Calu3 (cell line): Measurements from ENCODE around the gene LAMC3. TPM values are rescaled to one million over a fixed set of nuclear protein-coding genes. Genes with fewer than 3 reads are reported as not detected.
"Not testable (repeated sequence)": the region's sequence is repeated elsewhere in the genome, so short reads cannot be mapped to it uniquely, and the experiment has no call there.

ENCODE experiments used
- BruUV-seq: library from RNA; stranded (reverse); fragments of 400-500 nt; replicated peaks from 2 replicates; lab custom pipeline; 2021; lab: Mats Ljungman, UMichigan
- CTCF ChIA-PET: fragments of 300-600 bp; sonication (Branson Sonifier 250); formaldehyde crosslinking; loops from one replicate; lab custom pipeline; 2022; ENCODE audit warnings: antibody characterized with exemption; lab: Charles Lee
- DNase-seq: peaks from one replicate; pipeline ENCODE4 v3.0.0; 2022
- H3K27ac Mint-ChIP-seq: one replicate; pipeline ENCODE4 v1.8.0; 2022; ENCODE audit warnings: mixed read lengths; ENCODE audit not compliant: unreplicated experiment
- H3K27me3 Mint-ChIP-seq: one replicate; pipeline ENCODE4 v1.8.0; 2022; ENCODE audit warnings: mixed read lengths; ENCODE audit not compliant: unreplicated experiment
- H3K36me3 Mint-ChIP-seq: one replicate; pipeline ENCODE4 v1.8.0; 2022; ENCODE audit warnings: mild to moderate bottlenecking, moderate library complexity, mixed read lengths; ENCODE audit not compliant: insufficient read depth, unreplicated experiment
- H3K4me1 Mint-ChIP-seq: one replicate; pipeline ENCODE4 v1.8.0; 2022; ENCODE audit warnings: mild to moderate bottlenecking, low read depth, mixed read lengths; ENCODE audit not compliant: unreplicated experiment
- H3K4me3 Mint-ChIP-seq: one replicate; pipeline ENCODE4 v1.8.0; 2022; ENCODE audit warnings: mild to moderate bottlenecking, low read depth, moderate library complexity, mixed read lengths; ENCODE audit not compliant: unreplicated experiment
- H3K9me3 Mint-ChIP-seq: one replicate; pipeline ENCODE4 v1.8.0; 2022; ENCODE audit warnings: low read depth, mixed read lengths; ENCODE audit not compliant: unreplicated experiment
- intact Hi-C: fragments of 100-400 bp; cut with micrococcal nuclease; formaldehyde crosslinking; loops from one replicate; pipeline ENCODE4 v1.10.0; 2022; ENCODE audit not compliant: unreplicated experiment
- total RNA-seq: library from RNA; stranded (reverse); gene quantifications from 2 replicates; pipeline ENCODE4 v1.2.3, GENCODE V29; 2022
- TF ChIP-seq, protein P1 (sequence below): fragments of 200-600 bp; IDR thresholded peaks from one replicate; pipeline ENCODE4 v1.8.0; 2022; ENCODE audit warnings: antibody characterized with exemption; ENCODE audit not compliant: unreplicated experiment

LAMC3 gene
- total RNA-seq, 1 experiment from 2014 or later = not detected

GRCh38 chr9:130999245-130999623 is 9.7 kb upstream of the LAMC3 start:
- Mint-ChIP-seq H3K4me1 (no peaks in the 10 kb centered on the region), H3K9me3 (no peaks in the 10 kb centered on the region), H3K27ac (no peak overlapping the region), H3K36me3 (no peaks in the 10 kb centered on the region), H3K27me3 (peaks cover 50% of the 10 kb centered on the region), H3K4me3 (no peak overlapping the region)
- no TSS peak for BruUV-seq
- no peak for DNase-seq
- TF ChIP-seq, protein P1, sequence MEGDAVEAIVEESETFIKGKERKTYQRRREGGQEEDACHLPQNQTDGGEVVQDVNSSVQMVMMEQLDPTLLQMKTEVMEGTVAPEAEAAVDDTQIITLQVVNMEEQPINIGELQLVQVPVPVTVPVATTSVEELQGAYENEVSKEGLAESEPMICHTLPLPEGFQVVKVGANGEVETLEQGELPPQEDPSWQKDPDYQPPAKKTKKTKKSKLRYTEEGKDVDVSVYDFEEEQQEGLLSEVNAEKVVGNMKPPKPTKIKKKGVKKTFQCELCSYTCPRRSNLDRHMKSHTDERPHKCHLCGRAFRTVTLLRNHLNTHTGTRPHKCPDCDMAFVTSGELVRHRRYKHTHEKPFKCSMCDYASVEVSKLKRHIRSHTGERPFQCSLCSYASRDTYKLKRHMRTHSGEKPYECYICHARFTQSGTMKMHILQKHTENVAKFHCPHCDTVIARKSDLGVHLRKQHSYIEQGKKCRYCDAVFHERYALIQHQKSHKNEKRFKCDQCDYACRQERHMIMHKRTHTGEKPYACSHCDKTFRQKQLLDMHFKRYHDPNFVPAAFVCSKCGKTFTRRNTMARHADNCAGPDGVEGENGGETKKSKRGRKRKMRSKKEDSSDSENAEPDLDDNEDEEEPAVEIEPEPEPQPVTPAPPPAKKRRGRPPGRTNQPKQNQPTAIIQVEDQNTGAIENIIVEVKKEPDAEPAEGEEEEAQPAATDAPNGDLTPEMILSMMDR = no peak
- CTCF ChIA-PET = interaction anchor here (0.6 to 1.4 kb wide), 4 partner anchors 99 to 525 kb away, joined by 3 to 9 read pairs (median 6); no protein-coding TSS in a partner anchor
- intact Hi-C loops = loop anchor here (5.0 kb wide), 1 partner anchor 132 kb away; no protein-coding TSS in a partner anchor

GRCh38 chr9:131000526-131000925 is 8.4 kb upstream of the LAMC3 start:
- H3K4me1 Mint-ChIP-seq, intact Hi-C loops, H3K27ac Mint-ChIP-seq, BruUV-seq, H3K36me3 Mint-ChIP-seq, H3K9me3 Mint-ChIP-seq, DNase-seq, H3K4me3 Mint-ChIP-seq: not testable (repeated sequence)
- peaks cover 50% of the 10 kb centered on the region for H3K27me3 Mint-ChIP-seq
- CTCF ChIA-PET = interaction anchor here (0.7 kb wide), 1 partner anchor 15 kb away, joined by 3 read pairs; no protein-coding TSS in a partner anchor

DNA sequence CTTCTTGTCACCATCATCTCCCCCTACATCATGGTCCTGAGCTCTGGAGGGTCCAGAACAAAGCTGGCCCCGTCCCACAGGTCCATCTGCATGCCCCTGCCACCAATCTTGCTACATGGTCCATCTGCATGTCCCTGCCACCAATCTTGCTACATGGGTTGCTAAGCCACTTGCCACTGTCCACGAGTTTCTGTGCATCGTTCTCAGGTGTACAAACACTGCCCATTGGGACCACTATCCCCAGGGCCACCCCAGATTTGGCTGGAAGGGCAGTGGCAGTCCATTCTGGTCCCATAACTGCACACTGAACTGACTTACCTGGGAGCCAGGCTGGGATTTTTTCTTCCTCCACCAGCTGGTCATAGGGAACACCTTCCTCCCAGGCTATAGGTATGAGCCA is 8.0 kb upstream of the LAMC3 start:
- Mint-ChIP-seq H3K27me3 (peaks cover 50% of the 10 kb centered on the region), H3K4me3 (no peak overlapping the region), H3K36me3 (no peaks in the 10 kb centered on the region), H3K4me1 (no peaks in the 10 kb centered on the region), H3K27ac (no peak overlapping the region), H3K9me3 (no peaks in the 10 kb centered on the region)
- TF ChIP-seq, protein P1 = no peak
- no peak for DNase-seq
- intact Hi-C loops = no loop called here
- CTCF ChIA-PET = interaction anchor here (0.7 kb wide), 1 partner anchor 16 kb away, joined by 3 read pairs; no protein-coding TSS in a partner anchor
- BruUV-seq = no TSS peak

DNA sequence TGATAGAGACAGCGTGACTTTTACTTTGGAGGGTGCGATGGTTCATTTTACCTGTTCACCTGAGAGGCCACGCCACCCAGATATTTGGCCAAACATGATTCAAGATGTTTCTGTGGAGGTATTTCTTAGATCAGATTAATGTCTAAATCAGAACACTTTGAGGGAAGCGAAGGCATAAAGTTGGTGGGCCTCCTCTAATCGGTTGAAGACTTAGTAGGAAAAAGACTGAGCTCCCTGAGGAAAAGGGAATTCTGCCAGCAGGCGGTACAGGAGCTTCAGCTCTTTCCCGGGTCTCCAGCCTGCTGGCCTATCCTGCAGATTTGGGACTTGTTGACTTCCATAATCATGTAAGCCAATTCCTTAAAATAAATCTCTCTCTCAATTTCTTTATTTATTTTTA is 7.0 kb upstream of the LAMC3 start:
- CTCF ChIA-PET = no interaction called here
- Mint-ChIP-seq H3K9me3 (no peaks in the 10 kb centered on the region), H3K4me1 (no peaks in the 10 kb centered on the region), H3K27me3 (peaks cover 50% of the 10 kb centered on the region), H3K4me3 (no peak overlapping the region), H3K36me3 (no peaks in the 10 kb centered on the region), H3K27ac (no peak overlapping the region)
- DNase-seq = no peak
- BruUV-seq = no TSS peak
- TF ChIP-seq, protein P1 = no peak
- intact Hi-C loops = no loop called here

- TF ChIP-seq, protein P1 = no peak
- Mint-ChIP-seq H3K27ac (no peak overlapping the region), H3K4me1 (no peaks in the 10 kb centered on the region), H3K4me3 (no peak overlapping the region), H3K36me3 (no peaks in the 10 kb centered on the region), H3K27me3 (peaks cover 34% of the 10 kb centered on the region), H3K9me3 (no peaks in the 10 kb centered on the region)
- BruUV-seq = no TSS peak
- intact Hi-C loops = no loop called here
- CTCF ChIA-PET = no interaction called here
- DNase-seq = no peak
Measured at GRCh38 chr9:131006601-131007000, 2.4 kb upstream of the LAMC3 start.
